Glomerular visceral epithelial cell (primary cell): ENCODE results near the gene INO80.
A peak's percentile ranks its signal among the peaks of the same experiment; 100 is the strongest.

Source experiments
- DNase-seq: peaks from one replicate; pipeline ENCODE4 v3.0.0-alpha.2; 2016; ENCODE audit errors: extremely low spot score

Gene INO80

GRCh38 chr15:40948706-40949473, 167.2 kb downstream of the INO80 start:
- no peak for DNase-seq

DNA sequence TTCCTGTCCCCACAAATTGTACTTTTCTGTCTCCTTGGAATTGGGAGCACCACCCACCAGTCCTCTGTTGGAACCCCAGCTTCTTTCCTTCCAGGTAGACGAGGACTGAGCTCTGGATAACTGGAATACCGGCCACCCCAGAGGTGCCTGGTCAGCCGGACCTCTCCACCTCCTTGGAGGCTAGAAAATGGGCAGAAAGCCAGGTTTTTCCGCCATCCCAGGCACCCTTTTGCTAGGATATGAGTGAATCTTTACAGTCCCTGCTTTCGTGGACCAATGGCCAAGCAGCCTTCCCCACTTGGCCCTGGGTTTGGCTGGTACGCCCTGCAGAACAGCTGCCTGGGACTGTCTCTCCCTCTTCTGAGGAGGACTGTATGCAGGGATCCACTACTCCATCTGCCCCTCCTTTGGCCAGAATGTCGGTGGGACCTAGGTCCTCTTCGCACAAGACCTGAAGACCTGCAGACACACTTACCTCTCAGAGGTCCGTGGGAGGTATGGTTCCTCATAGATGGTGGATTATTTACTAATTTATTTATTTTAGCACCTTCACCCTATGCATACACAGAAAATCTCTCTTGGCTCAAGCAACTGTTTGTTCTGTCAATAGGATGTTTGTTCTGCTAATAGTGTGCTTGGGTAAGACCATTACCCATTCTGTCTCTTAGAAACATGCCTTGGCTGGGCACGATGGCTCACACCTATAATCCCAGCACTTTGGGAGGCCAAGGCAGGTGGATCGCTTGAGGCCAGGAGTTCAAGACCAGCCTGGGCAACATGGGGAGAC, 171.4 kb downstream of the INO80 start:
- DNase-seq, result no peak

DNA sequence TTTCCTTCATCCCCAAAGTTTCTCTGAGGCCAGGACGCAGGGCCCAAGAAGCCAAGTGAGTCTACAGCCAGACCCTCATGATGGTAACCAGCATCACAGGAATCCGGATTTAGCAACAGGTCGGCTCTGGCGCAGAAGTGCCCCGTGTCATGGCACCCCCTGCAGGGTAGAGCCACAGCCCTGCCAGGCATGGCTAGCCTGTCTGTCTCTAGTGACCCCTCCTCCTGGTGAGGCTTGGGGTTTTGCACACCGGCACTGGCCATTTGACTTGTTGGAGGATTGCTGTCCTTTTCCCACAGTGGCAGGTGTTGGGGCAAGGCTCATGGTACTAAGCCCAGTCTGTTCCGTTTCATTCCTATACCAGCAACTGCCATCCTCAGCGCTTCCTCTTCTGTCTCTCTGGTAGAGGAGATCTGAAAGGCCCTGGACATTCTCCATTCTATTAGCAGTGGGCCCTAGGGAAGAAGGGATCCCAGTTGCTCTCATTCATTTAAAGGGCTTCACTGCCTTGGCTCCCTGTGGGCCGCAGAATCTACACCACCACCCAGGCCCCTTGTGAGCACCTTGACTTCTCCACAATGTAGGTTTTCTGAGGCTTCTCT, 172.2 kb downstream of the INO80 start:
- no peak for DNase-seq

DNA sequence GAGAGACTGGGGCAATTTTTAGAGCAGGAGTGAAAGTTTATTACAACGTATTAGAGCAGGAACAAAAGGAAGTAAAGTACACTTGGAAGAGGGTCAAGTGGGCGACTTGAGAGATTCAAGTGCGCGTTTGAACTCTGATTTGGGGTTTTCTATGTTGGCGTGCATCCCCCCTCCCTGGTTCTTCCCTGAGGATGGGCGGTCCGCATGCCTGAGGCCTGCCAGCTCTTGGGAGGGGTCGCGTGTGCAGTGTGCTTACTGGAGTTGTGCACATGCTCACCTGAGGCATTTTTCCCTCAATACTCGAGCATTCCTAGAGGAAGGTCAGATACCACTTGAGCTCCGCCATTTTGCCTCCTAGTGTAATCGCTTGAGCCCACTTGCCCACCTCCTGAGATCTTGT, 173.2 kb downstream of the INO80 start:
- DNase-seq, result no peak

GRCh38 chr15:40942337-40942854, 173.7 kb downstream of the INO80 start:
- no peak for DNase-seq

- DNase-seq, result peak; percentile 89
Observed at GRCh38 chr15:40941528-40942336, 174.3 kb downstream of the INO80 start.

- DNase-seq, result no peak
Observed at GRCh38 chr15:40941068-40941527, 175.0 kb downstream of the INO80 start.

DNA sequence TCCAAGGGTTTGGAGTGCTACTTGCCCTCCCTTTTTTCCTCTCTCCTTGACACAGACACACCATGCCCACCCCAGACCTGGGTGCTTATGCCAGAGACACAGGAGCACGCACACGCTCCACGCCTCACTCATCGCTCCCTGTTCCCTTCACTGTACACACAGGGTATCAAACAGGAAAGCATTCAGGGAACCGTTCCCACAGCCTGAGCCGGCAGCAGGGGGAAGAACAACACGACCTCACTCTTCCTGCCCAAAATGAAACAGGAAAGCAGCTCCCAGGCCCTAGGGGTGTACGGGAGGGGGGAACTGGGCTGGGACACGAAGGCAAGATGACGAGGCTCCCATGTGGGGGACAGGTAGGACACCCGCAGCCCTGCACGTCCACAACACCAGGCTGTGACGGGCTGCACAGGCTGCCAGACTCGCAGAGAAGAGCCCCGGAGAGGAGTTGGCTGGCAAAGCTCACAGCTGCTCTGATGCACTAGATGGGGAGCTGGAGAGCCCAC, 175.7 kb downstream of the INO80 start:
- DNase-seq, result no peak

- no peak for DNase-seq
Observed at GRCh38 chr15:40938536-40938870, 177.6 kb downstream of the INO80 start.

GRCh38 chr15:40937762-40938535, 178.1 kb downstream of the INO80 start:
- peak; percentile 67 for DNase-seq

DNA sequence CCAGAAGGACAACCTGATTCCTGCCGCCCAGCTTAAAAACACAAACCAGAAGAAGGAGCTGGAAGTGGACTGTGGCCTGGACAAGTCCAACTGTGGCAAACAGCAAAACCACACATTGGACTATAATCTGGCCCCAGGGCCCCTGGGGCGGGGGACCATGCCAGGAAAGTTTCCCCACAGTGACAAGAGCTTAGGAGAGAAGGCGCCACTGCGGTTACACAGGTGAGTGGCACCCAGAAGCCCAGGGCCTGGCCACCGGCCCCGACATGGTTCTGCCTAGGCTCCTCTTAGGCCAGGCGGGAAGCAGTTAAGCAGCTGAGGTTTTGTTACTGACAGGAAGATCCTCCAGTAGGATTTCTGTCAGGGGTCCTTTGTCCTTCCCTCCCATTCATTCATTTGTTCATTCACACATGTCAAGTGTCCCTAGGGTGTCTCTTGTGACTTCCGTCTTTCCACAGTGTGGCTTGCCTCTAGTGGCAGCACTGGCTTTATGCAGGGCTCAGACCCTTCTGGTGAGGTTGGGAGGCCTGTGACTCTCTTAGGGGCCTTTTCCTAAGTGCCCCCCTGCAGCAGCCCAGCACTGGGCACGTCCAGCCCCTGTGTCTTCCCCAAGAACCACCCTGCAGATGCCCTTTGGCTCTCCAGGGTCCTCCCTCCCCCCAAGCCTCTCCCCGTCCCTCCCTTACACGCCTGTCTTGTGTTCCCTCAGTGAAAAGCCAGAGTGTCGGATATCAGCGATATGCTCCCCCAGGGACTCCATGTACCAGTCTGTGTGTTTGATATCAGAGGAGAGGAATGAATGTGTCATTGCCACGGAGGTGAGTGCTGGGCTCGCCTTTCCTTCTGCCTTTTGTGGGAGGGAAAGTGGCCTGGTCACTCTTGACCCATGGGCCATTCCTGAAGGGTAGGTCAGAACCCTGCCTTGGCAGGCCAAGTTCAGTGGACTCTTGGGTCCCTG, 179.1 kb downstream of the INO80 start:
- DNase-seq, result no peak

- DNase-seq, result no peak
Observed at GRCh38 chr15:40936234-40936708, 179.8 kb downstream of the INO80 start.

DNA sequence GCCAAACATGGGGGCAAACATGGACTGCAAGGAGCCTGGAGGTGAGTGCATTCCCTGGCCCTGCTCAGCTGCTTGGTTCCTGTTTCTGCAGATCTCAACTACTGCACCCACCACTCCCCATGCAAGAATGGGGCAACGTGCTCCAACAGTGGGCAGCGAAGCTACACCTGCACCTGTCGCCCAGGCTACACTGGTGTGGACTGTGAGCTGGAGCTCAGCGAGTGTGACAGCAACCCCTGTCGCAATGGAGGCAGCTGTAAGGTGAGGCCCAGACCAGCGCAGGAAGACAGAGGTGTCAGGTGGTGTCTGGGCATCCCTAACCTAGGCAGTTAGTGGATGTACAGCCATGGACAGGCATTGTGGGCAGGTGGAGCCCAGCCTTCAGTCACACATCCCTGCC, 181.6 kb downstream of the INO80 start:
- no peak for DNase-seq

GRCh38 chr15:40933517-40933902, 182.6 kb downstream of the INO80 start:
- DNase-seq, result no peak

GRCh38 chr15:40932649-40933516, 183.2 kb downstream of the INO80 start:
- no peak for DNase-seq

DNA sequence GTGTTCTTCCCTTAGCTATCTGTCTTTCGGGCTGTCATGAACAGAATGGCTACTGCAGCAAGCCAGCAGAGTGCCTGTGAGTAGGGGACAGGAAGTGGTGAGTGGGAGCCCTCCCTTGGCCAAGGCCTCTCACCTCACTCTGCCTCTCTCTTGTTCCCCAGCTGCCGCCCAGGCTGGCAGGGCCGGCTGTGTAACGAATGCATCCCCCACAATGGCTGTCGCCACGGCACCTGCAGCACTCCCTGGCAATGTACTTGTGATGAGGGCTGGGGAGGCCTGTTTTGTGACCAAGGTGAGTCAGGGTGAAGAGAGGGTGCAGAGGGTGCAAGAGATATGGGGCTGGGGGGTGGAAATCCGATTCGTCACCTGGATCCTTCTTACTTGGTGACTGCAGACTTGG, 183.9 kb downstream of the INO80 start:
- no peak for DNase-seq

GRCh38 chr15:40931300-40932142, 184.6 kb downstream of the INO80 start:
- DNase-seq, result no peak
